ENCODE measurements around the gene ANKRD11. TPM values are rescaled to one million over a fixed set of nuclear protein-coding genes. Genes with fewer than 3 reads are reported as not detected.
"Not testable (repeated sequence)": the region's sequence is repeated elsewhere in the genome, so short reads cannot be mapped to it uniquely, and the experiment has no call there.

The ANKRD11 gene
- total and polyA plus RNA-seq, 8 donors = 43.9 to 74.0 (median 46.2) TPM

DNA sequence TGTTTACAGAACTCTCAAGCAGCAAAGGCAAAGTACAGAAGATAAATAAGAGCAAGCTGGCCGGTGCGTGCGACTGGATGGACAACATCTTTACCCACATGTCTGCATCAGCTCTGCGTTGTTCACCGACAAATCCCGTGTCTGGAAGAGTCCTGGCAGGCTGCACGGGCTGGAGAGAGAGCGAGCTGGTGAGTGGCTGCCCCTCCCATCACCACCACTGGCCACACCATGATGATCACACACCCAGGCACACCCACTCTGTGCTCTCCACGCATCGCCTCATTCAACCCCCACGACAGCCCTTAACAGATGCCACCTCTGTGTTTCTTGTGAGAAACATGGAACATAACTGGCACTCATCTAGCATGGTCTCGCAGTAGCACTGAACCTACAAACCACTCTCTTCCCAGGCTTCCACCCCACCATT, 59.2 kb downstream of the ANKRD11 start:
- H3K27ac ChIP-seq = no peak overlapping the region

DNA sequence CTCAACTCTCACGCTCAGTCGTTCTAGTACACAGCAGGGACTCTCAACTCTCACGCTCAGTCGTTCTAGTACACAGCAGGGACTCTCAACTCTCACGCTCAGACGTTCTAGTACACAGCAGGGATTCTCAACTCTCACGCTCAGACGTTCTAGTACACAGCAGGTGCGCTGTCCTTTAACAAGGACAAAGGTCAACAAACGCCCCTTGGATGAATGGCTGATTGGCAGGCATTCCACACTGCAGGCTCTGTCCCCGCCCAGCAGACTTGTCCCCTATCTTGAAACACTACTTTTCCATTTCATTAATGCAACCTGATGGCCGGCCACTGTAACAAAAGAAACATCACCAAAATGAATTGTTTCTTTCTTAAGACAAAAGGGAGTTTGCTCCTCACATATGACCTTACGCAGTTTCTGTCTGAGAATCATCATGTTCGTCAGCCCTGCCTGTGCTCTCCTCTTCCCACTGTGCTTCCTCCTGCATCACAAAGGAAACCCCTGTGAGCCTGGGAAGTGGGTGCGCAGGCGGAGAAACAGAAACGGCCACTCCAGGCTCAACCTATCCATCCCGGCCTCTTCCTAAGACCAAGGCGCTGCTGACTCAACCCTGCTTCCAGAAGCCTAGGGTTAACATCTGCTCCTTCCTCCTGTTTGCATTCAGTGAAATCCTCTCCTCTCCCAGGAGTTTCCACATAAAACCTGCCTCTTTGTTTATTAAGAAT, 59.8 kb downstream of the ANKRD11 start:
- 53 to 55% methylated on average over 19 of the region's 19 CpGs for WGBS, 2 donors
- Histone ChIP-seq H3K27me3 (no peaks in the 10 kb centered on the region), H3K9me3 (no peaks in the 10 kb centered on the region), H3K27ac (no peak overlapping the region), H3K36me3 (no peaks in the 10 kb centered on the region), H3K4me3 (no peak overlapping the region), H3K4me1 (peaks cover 10 to 11% (median 11%) of the 10 kb centered on the region in 3 donors)
- FAIRE-seq (no peak), ATAC-seq (peak in 3 of 4 donors; percentile 39 to 53 (median 45)), DNase-seq (no peak)
- TF ChIP-seq, protein P1, sequence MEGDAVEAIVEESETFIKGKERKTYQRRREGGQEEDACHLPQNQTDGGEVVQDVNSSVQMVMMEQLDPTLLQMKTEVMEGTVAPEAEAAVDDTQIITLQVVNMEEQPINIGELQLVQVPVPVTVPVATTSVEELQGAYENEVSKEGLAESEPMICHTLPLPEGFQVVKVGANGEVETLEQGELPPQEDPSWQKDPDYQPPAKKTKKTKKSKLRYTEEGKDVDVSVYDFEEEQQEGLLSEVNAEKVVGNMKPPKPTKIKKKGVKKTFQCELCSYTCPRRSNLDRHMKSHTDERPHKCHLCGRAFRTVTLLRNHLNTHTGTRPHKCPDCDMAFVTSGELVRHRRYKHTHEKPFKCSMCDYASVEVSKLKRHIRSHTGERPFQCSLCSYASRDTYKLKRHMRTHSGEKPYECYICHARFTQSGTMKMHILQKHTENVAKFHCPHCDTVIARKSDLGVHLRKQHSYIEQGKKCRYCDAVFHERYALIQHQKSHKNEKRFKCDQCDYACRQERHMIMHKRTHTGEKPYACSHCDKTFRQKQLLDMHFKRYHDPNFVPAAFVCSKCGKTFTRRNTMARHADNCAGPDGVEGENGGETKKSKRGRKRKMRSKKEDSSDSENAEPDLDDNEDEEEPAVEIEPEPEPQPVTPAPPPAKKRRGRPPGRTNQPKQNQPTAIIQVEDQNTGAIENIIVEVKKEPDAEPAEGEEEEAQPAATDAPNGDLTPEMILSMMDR (IDR thresholded peaks at IDR 0.05) = no peak
- intact Hi-C loops (cut with DNase I) = no loop called here

More for the DNA sequence above, 59.2 kb downstream of the ANKRD11 start:
- TF ChIP-seq, protein P1 (IDR thresholded peaks at IDR 0.05) = no peak
- 29 to 33% methylated on average over 12 of the region's 12 CpGs for WGBS, 2 donors
- Histone ChIP-seq H3K9me3 (no peaks in the 10 kb centered on the region), H3K4me3 (no peak overlapping the region), H3K36me3 (no peaks in the 10 kb centered on the region), H3K4me1 (peaks cover 6 to 11% (median 6%) of the 10 kb centered on the region in 3 donors), H3K27me3 (no peaks in the 10 kb centered on the region)
- no peak for FAIRE-seq
- no peak for DNase-seq
- intact Hi-C loops (cut with DNase I) = no loop called here
- peak; percentile 37 to 79 (median 68) for ATAC-seq

DNA sequence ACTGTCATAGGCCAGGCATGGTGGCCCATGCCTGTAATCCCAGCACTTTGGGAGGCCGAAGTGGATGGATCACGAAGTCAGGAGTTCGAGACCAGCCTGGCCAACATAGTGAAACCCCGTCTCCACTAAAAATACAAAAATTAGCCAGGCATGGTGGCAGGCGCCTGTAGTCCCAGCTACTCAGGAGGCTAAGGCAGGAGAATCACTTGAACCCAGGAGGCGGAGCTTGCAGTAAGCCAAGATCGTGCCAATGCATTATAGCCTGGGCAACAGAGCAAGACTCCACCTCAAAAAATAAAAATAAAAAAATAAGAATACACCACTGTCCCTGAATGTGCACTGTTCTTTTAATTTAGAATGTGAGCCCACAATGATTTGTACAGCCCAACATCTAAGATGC, 61.8 kb downstream of the ANKRD11 start:
- H3K36me3 ChIP-seq; H3K27ac ChIP-seq; intact Hi-C loops (cut with DNase I); H3K27me3 ChIP-seq; ATAC-seq; FAIRE-seq; DNase-seq; H3K4me3 ChIP-seq; H3K9me3 ChIP-seq: not testable (repeated sequence)
- WGBS, 2 donors = 92 to 94% methylated on average over 7 of the region's 7 CpGs
- H3K4me1 ChIP-seq = peaks cover 11 to 18% (median 15%) of the 10 kb centered on the region in 3 donors

DNA sequence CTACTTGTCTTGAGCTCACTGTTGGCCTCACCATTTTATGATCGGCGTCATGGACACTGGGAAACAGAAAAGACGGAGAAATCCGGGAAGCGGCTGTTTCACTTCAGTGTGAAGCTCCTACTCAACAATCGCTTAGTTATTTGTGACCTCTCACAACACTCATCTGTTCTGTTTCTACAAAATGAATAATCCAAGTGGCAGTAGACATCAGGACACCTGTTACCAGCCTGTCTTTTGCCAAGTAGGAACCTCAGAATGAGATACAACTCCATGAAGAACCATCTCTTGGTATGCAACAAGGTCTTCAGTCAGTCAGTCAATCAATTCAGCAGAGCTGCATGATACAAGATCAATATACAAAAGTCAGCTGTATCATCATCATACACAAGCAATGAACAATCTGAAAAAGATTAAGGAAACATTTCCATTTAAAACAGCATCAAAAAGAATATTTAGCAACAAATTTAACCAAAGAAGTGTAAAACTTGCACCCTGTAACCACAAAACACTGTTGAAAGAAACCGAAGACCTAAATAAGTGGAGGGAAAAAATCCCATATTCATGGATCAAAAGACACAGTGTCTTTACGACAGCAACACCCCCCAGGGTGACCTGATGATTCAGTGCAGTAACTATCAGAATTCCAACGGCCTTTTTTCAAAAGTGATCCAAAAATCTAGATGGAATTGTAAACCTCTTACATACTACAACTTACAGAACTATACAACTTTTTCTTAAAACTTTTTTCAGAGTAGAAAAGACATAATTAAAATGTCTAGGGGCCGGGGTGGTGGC, 63.4 kb downstream of the ANKRD11 start:
- 86% methylated on average over 10 of the region's 10 CpGs for WGBS, 2 donors
- H3K27me3 ChIP-seq = no peaks in the 10 kb centered on the region
- ATAC-seq = no peak
- no peak for FAIRE-seq
- H3K36me3 ChIP-seq = no peaks in the 10 kb centered on the region
- TF ChIP-seq, protein P1 (IDR thresholded peaks at IDR 0.05) = no peak
- intact Hi-C loops (cut with DNase I) = no loop called here
- H3K9me3 ChIP-seq = no peaks in the 10 kb centered on the region
- H3K27ac ChIP-seq = no peak overlapping the region
- no peak overlapping the region for H3K4me3 ChIP-seq
- H3K4me1 ChIP-seq = peaks cover 18 to 24% (median 23%) of the 10 kb centered on the region in 3 donors
- no peak for DNase-seq

DNA sequence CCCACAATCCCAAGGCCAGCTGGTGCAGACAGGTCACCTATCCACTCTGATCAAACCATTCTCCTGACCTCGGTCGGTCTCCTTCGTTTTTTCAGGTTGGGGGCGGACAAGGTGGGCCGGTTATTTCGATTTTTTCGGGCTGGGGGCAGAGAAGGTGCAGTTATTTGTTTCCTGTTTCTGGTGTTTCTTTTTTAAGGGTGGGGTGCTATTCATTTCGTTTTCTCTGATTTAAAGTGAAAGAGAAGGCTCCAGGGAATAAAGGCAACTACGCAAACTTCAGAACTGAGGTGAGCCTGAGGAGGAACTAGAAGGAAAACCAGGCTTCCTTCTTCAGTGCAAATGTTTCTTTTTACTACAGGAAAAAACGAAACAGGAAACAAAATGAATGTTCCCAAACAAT, 64.8 kb downstream of the ANKRD11 start:
- no peak overlapping the region for H3K4me3 ChIP-seq
- intact Hi-C loops (cut with DNase I) = no loop called here
- H3K9me3 ChIP-seq = no peaks in the 10 kb centered on the region
- no peaks in the 10 kb centered on the region for H3K27me3 ChIP-seq
- DNase-seq (no peak), FAIRE-seq (no peak), ATAC-seq (no peak)
- peaks cover 9 to 18% (median 17%) of the 10 kb centered on the region in 3 donors for H3K4me1 ChIP-seq
- no peaks in the 10 kb centered on the region for H3K36me3 ChIP-seq
- TF ChIP-seq, protein P1 (IDR thresholded peaks at IDR 0.05) = no peak
- WGBS, 2 donors = 55 to 63% methylated on average over 10 of the region's 10 CpGs
- no peak overlapping the region for H3K27ac ChIP-seq

Measured in pancreas (tissue), 10 donors.